ENCODE data around the gene SH3TC1. TPM values are rescaled to one million over a fixed set of nuclear protein-coding genes. Genes with fewer than 3 reads are reported as not detected.

SH3TC1 gene
- total RNA-seq, 4 donors from 2014 or later: 10.1 to 15.9 (median 11.1) TPM

DNA sequence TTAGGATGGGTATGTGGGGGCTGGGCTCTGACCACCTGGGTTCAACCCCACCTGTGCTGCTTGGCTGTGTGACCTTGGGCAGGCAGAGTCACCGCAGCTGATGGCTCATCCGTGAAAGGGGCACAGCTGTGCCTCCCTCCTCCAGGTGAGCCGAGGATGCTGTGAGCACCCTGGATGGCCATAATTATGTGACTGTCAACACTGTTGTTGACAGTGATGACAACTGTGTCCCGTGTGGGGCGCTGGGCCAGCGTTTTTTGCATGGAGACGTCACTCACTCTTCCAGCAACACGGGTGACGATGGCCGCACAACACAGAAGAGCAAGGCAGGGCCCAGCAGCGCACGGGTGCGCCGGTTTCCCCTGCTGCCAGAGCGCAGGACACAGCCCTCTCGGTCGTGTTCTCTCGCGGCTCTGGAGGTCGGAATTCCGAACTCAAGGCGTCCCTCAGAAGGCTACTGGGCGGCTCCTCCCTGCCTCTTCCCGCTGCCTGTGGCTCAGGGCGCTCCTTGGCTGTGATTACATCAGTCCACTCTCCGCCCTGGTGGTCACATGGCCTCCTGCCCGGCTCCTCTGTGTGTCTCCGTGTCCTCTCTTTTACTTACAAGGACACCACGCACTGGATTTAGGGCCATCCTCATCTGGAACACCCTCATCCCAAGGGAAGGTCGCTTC lies 1.3 kb downstream of the SH3TC1 start:
- WGBS, 2 donors: 60 to 68% methylated on average over 25 to 29 of the region's 30 CpGs
- intact Hi-C loops (cut with DNase I; ENCODE audit: low total_unique reads): no loop called here
- H3K4me3 ChIP-seq (ENCODE audit: low read depth, poor library complexity, severe bottlenecking): peak overlapping the region; percentile 26
- peak; percentile 64 to 92 for DNase-seq (ENCODE audit: low spot score in 2 of 2)
- TF ChIP-seq CTCF (IDR thresholded peaks at IDR 0.05) (no peak), POLR2A (IDR thresholded peaks at IDR 0.05) (no peak)

DNA sequence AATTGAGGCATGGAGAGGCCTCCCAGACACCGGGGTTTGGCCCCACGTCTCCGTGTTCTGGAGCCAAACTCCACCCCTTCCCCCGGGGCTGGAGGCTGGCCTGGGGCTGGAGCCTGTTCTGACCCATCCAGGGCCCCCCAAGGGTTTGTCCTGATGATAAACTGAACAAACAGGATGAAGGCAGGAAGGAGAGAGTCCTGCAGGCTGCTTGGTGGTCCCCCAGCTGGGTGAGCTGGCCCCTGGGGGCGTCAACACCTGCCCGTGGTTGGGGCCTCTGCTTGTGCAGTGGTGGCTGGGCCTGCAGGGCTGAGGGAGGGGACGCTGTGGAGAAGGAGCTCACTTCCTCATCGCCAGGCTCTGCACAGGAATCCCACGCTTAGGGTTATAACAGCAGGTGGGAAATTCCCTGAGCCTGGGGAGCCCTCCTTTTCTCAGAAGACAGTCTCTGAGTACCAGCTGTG lies 2.3 kb downstream of the SH3TC1 start:
- no peak for DNase-seq (ENCODE audit: low spot score in 2 of 2)
- H3K4me3 ChIP-seq (ENCODE audit: low read depth, poor library complexity, severe bottlenecking): no peak overlapping the region
- WGBS, 2 donors: 23 to 32% methylated on average over 9 of the region's 9 CpGs
- intact Hi-C loops (cut with DNase I; ENCODE audit: low total_unique reads): no loop called here
- TF ChIP-seq POLR2A (IDR thresholded peaks at IDR 0.05): no peak
- no peak for TF ChIP-seq CTCF (IDR thresholded peaks at IDR 0.05)

- WGBS, 2 donors: 84 to 86% methylated on average over 20 of the region's 21 CpGs
- intact Hi-C loops (cut with DNase I; ENCODE audit: low total_unique reads): no loop called here
- no peak for DNase-seq (ENCODE audit: low spot score in 2 of 2)
- H3K4me3 ChIP-seq (ENCODE audit: low read depth, poor library complexity, severe bottlenecking): no peak overlapping the region
- no peak for TF ChIP-seq CTCF (IDR thresholded peaks at IDR 0.05)
- no peak for TF ChIP-seq POLR2A (IDR thresholded peaks at IDR 0.05)
These were observed 3.3 kb downstream of the SH3TC1 start for GRCh38 chr4:8202108-8203051.

DNA sequence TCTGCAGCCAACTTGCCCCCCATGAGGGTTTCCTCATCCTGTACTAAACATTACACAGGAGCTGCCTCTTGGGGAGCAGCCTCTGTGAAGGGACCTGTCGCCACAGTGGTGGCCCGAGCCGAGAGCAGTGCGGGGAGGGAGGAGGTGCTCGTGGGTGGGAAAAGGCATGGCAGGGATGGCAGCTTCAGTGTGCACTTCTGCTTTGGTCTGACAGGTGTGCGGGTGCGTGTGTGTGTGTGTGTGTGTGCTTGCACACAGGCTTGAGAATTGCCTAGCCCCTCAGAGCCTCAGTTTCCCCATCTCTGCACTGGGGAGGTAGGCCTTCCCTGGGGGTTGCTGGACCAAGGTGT lies 3.9 kb downstream of the SH3TC1 start:
- H3K4me3 ChIP-seq (ENCODE audit: low read depth, poor library complexity, severe bottlenecking): no peak overlapping the region
- no peak for TF ChIP-seq CTCF (IDR thresholded peaks at IDR 0.05)
- TF ChIP-seq POLR2A (IDR thresholded peaks at IDR 0.05): no peak
- intact Hi-C loops (cut with DNase I; ENCODE audit: low total_unique reads): no loop called here
- DNase-seq (ENCODE audit: low spot score in 2 of 2): no peak
- 65 to 84% methylated on average over 7 of the region's 7 CpGs for WGBS, 2 donors

GRCh38 chr4:8203817-8204216 lies 4.7 kb downstream of the SH3TC1 start:
- no peak for DNase-seq (ENCODE audit: low spot score in 2 of 2)
- WGBS, 2 donors: 88 to 96% methylated on average over 7 of the region's 10 CpGs
- H3K4me3 ChIP-seq (ENCODE audit: low read depth, poor library complexity, severe bottlenecking): no peak overlapping the region
- no peak for TF ChIP-seq CTCF (IDR thresholded peaks at IDR 0.05)
- no peak for TF ChIP-seq POLR2A (IDR thresholded peaks at IDR 0.05)
- intact Hi-C loops (cut with DNase I; ENCODE audit: low total_unique reads): no loop called here
